H1 (cell line): Measurements from ENCODE around the gene MACROD2. TPM values are rescaled to one million over a fixed set of nuclear protein-coding genes. Genes with fewer than 3 reads are reported as not detected.

Experiments
- CTCF ChIA-PET: fragments of 300-600 bp; sonication (Branson Sonifier 250); formaldehyde crosslinking; loops from one replicate; lab custom pipeline; 2021; ENCODE audit not compliant: partially characterized antibody; lab: Charles Lee
- POLR2A ChIA-PET: fragments of 300-600 bp; sonication (Branson Sonifier 250); formaldehyde crosslinking; loops from one replicate; lab custom pipeline; 2021; ENCODE audit warnings: inconsistent platforms; ENCODE audit not compliant: partially characterized antibody; lab: Charles Lee
- DNase-seq, 2 experiments: peaks; one replicate each; pipeline versions ENCODE4 v3.0.0 to v3.0.0-alpha.2; 2010 to 2022; ENCODE audit warnings: low spot score in 2 of 2, low read depth in 1 of 2, mixed read lengths in 1 of 2
- FAIRE-seq: peaks from 2 replicates; lab custom pipeline; 2011; peaks lifted over from hg19 to GRCh38; lab: Jason Lieb, UNC
- H2AFZ ChIP-seq: 2 replicates; pipeline ENCODE4 v1.8.1; 2012; ENCODE audit warnings: low read length, inconsistent platforms
- H2AK5ac ChIP-seq: 2 replicates; pipeline ENCODE4 v1.6.1; 2013; ENCODE audit warnings: low read depth, low read length
- H2BK120ac ChIP-seq: replicated peaks from 2 replicates; pipeline ENCODE3; 2013; ENCODE audit warnings: low read depth, low read length, inconsistent platforms
- H2BK12ac ChIP-seq: 2 replicates; pipeline ENCODE4 v1.6.1; 2013; ENCODE audit warnings: low read depth, low read length
- H2BK15ac ChIP-seq: 2 replicates; pipeline ENCODE4 v1.6.1; 2013; ENCODE audit warnings: low read length
- H2BK20ac ChIP-seq: 2 replicates; pipeline ENCODE4 v1.6.1; 2013; ENCODE audit warnings: low read length
- H2BK5ac ChIP-seq: 2 replicates; pipeline ENCODE4 v1.6.1; 2013; ENCODE audit warnings: low read depth, low read length
- H3K14ac ChIP-seq: 2 replicates; pipeline ENCODE4 v1.6.1; 2013; ENCODE audit warnings: inconsistent platforms; ENCODE audit not compliant: insufficient read length
- H3K18ac ChIP-seq: 2 replicates; pipeline ENCODE4 v1.6.1; 2013; ENCODE audit warnings: low read length; ENCODE audit errors: extremely low read depth
- H3K23ac ChIP-seq: 2 replicates; pipeline ENCODE4 v1.6.1; 2013; ENCODE audit warnings: inconsistent platforms; ENCODE audit not compliant: insufficient read length
- H3K23me2 ChIP-seq: 2 replicates; pipeline ENCODE4 v1.6.1; 2013; ENCODE audit warnings: low read depth, low read length
- H3K27ac ChIP-seq: 2 replicates; pipeline ENCODE4 v1.6.1; 2011; ENCODE audit warnings: low read depth, low read length, inconsistent platforms
- H3K27me3 ChIP-seq, 4 experiments: replicated peaks in 1 of 4; 1 replicate in 1 of 4; 2 replicates in 3 of 4; pipeline versions ENCODE4 v1.6.1 to v1.8.1; 2011 to 2013; ENCODE audit warnings: low read length in 3 of 4, mild to moderate bottlenecking in 3 of 4, inconsistent platforms in 2 of 4, mixed read lengths in 2 of 4, moderate library complexity in 1 of 4; ENCODE audit not compliant: control insufficient read depth in 3 of 4, insufficient read depth in 3 of 4; ENCODE audit errors: extremely low read depth in 1 of 4
- H3K36me3 ChIP-seq, 4 experiments: 2 replicates each; pipeline versions ENCODE4 v1.6.1 to v1.8.1; 2011 to 2013; ENCODE audit warnings: mild to moderate bottlenecking in 4 of 4, low read length in 3 of 4, moderate library complexity in 2 of 4, control low read depth in 1 of 4, inconsistent platforms in 1 of 4; ENCODE audit not compliant: insufficient read depth in 4 of 4, control insufficient read depth in 2 of 4
- H3K4ac ChIP-seq: replicated peaks from 2 replicates; pipeline ENCODE3; 2013; ENCODE audit warnings: low read length, low read depth, mixed read lengths, inconsistent platforms; ENCODE audit not compliant: insufficient read length
- H3K4me1 ChIP-seq, 4 experiments: replicated peaks in 1 of 4; 1 replicate in 1 of 4; 2 replicates in 3 of 4; pipeline versions ENCODE4 v1.6.1 to v1.8.1; 2011 to 2013; ENCODE audit warnings: low read length in 3 of 4, inconsistent platforms in 2 of 4, mixed read lengths in 1 of 4; ENCODE audit not compliant: insufficient read depth in 4 of 4, control insufficient read depth in 3 of 4
- H3K4me2 ChIP-seq, 2 experiments: 2 replicates each; pipeline versions ENCODE4 v1.6.1 to v1.8.1; 2011 to 2013; ENCODE audit warnings: low read depth in 2 of 2, low read length in 2 of 2, control low read depth in 1 of 2, inconsistent platforms in 1 of 2, mild to moderate bottlenecking in 1 of 2; ENCODE audit not compliant: insufficient read depth in 1 of 2
- H3K4me3 ChIP-seq, 4 experiments: fragments of 200-600, 300-600 bp in 1 of 4; sonication (generic), shearing (Covaris generic), sonication (Bioruptor Twin) in 1 of 4; 2 replicates each; pipeline versions ENCODE4 v1.5.1 to v1.8.1; 2011 to 2016; ENCODE audit warnings: low read length in 4 of 4, low read depth in 3 of 4, control low read depth in 2 of 4, inconsistent platforms in 2 of 4, mild to moderate bottlenecking in 2 of 4, mixed read lengths in 1 of 4, moderate library complexity in 1 of 4; ENCODE audit not compliant: insufficient read depth in 2 of 4; ENCODE audit errors: extremely low read depth in 1 of 4
- H3K56ac ChIP-seq: replicated peaks from 2 replicates; pipeline ENCODE3; 2013; ENCODE audit warnings: low read depth, mild to moderate bottlenecking, mixed read lengths, low read length, inconsistent platforms; ENCODE audit not compliant: insufficient read length
- H3K79me1 ChIP-seq: 2 replicates; pipeline ENCODE4 v1.6.1; 2013; ENCODE audit warnings: low read depth, low read length, control low read depth
- H3K79me2 ChIP-seq, 2 experiments: 2 replicates each; pipeline versions ENCODE4 v1.6.1 to v1.8.1; 2012 to 2013; ENCODE audit warnings: low read length in 2 of 2, mild to moderate bottlenecking in 2 of 2, inconsistent platforms in 1 of 2; ENCODE audit not compliant: insufficient read depth in 2 of 2, control insufficient read depth in 1 of 2
- H3K9ac ChIP-seq, 4 experiments: replicated peaks in 1 of 4; 1 replicate in 1 of 4; 2 replicates in 3 of 4; pipeline versions ENCODE4 v1.6.1 to v1.8.1; 2011 to 2013; ENCODE audit warnings: low read depth in 3 of 4, low read length in 3 of 4, control low read depth in 2 of 4, mild to moderate bottlenecking in 2 of 4, moderate library complexity in 2 of 4, inconsistent platforms in 1 of 4; ENCODE audit errors: extremely low read depth in 1 of 4
- H3K9me3 ChIP-seq, 2 experiments: 2 replicates each; pipeline versions ENCODE4 v1.6.1 to v1.8.1; 2012 to 2013; ENCODE audit warnings: mild to moderate bottlenecking in 2 of 2, moderate library complexity in 2 of 2, control low read depth in 1 of 2, inconsistent platforms in 1 of 2, low read depth in 1 of 2, low read length in 1 of 2, mixed read lengths in 1 of 2; ENCODE audit not compliant: insufficient read depth in 2 of 2
- H4K20me1 ChIP-seq, 2 experiments: replicated peaks in 1 of 2; 2 replicates each; pipeline versions ENCODE3 to v1.8.1; 2011 to 2013; ENCODE audit warnings: inconsistent platforms in 2 of 2, low read length in 2 of 2, mild to moderate bottlenecking in 1 of 2; ENCODE audit not compliant: insufficient read depth in 2 of 2, control insufficient read depth in 1 of 2
- H4K5ac ChIP-seq: 2 replicates; pipeline ENCODE4 v1.6.1; 2013; ENCODE audit warnings: low read length, low read depth, mixed read lengths, inconsistent platforms; ENCODE audit not compliant: insufficient read length
- H4K8ac ChIP-seq: 2 replicates; pipeline ENCODE4 v1.8.0; 2013; ENCODE audit warnings: mild to moderate bottlenecking, moderate library complexity, low read length, inconsistent platforms; ENCODE audit not compliant: insufficient read depth; ENCODE audit errors: extremely low read depth
- H4K91ac ChIP-seq: replicated peaks from 2 replicates; pipeline ENCODE3; 2013; ENCODE audit warnings: low read length, mixed read lengths, inconsistent platforms; ENCODE audit not compliant: insufficient read length
- KDM4A ChIP-seq: IDR thresholded peaks from one replicate; pipeline ENCODE4 v1.7.1; 2012; ENCODE audit warnings: low read depth, mild to moderate bottlenecking, moderate library complexity, low read length, inconsistent platforms; ENCODE audit not compliant: severe bottlenecking
- PHF8 ChIP-seq: fragments of 200-600 bp; sonication (generic); conservative IDR thresholded peaks from 2 replicates; pipeline ENCODE4 v1.7.1; 2012; ENCODE audit warnings: low read depth, mild to moderate bottlenecking, inconsistent platforms, low read length, moderate library complexity
- TEAD4 ChIP-seq: IDR thresholded peaks from 2 replicates; pipeline ENCODE4 v1.6.1; 2012; ENCODE audit warnings: low read depth, low read length, inconsistent platforms, mixed read lengths
- YY1 ChIP-seq: IDR thresholded peaks from 2 replicates; pipeline ENCODE4 v1.6.1; 2011; ENCODE audit warnings: low read depth, mild to moderate bottlenecking, low read length
- WGBS, 2 experiments: shearing (Covaris generic) in 1 of 2; methylation state at CpG; one replicate each; pipeline versions ENCODE4 v1.1.6 to v1.1.7; 2013 to 2015; ENCODE audit warnings: low lambda C conversion rate in 2 of 2, mixed read lengths in 2 of 2, inconsistent platforms in 1 of 2, low coverage in 1 of 2, missing lambda C conversion rate in 1 of 2; ENCODE audit not compliant: insufficient replicate concordance in 2 of 2, insufficient coverage in 1 of 2, insufficient read length in 1 of 2; ENCODE audit errors: extremely low coverage in 1 of 2, missing lambda C conversion rate in 1 of 2; 5-methylcytosine and 5-hydroxymethylcytosine counted together
- polyA plus RNA-seq, 7 experiments: library from polyadenylated mRNA; depleted of rRNA in 3 of 7; stranded (reverse) in 5 of 7; unstranded in 2 of 7; fragments of >200 nt in 5 of 7; fragments of 200-250 nt in 2 of 7; gene quantifications; 1 replicate in 5 of 7; 2 replicates in 1 of 7; 4 replicates in 1 of 7; pipeline versions ENCODE4 v1.2.1 to v1.2.3, GENCODE V29; 2011 to 2013; ENCODE audit warnings: missing spikeins in 2 of 7, mixed read lengths in 2 of 7
- total RNA-seq: library from RNA; stranded (reverse); fragmentation: NEBNext Ultra II Directional; extraction: Animal tissue kit (Norgen Biotek cat#: 25700); gene quantifications from 2 replicates; pipeline ENCODE4 v1.2.1, GENCODE V29; 2021

Gene MACROD2
- total and polyA plus RNA-seq, 2 of the 8 experiments (the other 6 are each of a cell fraction or from before 2014, with no cell fraction given) = 0.70 to 3.9 TPM

- CTCF ChIA-PET = no interaction called here
Measured at GRCh38 chr20:14691994-14692393, 696.7 kb downstream of the MACROD2 start.

More at GRCh38 chr20:14691994-14692393, 696.7 kb downstream of the MACROD2 start:
- H4K20me1 ChIP-seq = no peaks in the 10 kb centered on the region
- H3K18ac ChIP-seq = no peak overlapping the region
- H2AK5ac ChIP-seq = no peak overlapping the region
- no peak overlapping the region for H3K4ac ChIP-seq
- H4K8ac ChIP-seq = no peak overlapping the region
- no peak overlapping the region for H2AFZ ChIP-seq
- no peak overlapping the region for H2BK120ac ChIP-seq
- H3K56ac ChIP-seq = no peak overlapping the region
- H3K14ac ChIP-seq = no peak overlapping the region
- no peaks in the 10 kb centered on the region for H3K9me3 ChIP-seq
- H3K79me2 ChIP-seq = no peaks in the 10 kb centered on the region
- H2BK5ac ChIP-seq = no peak overlapping the region
- no peak overlapping the region for H4K5ac ChIP-seq
- H3K27ac ChIP-seq = no peak overlapping the region
- no peak overlapping the region for H3K4me3 ChIP-seq
- H3K79me1 ChIP-seq = no peaks in the 10 kb centered on the region
- 87% methylated on average over 3 of the region's 3 CpGs; no CpG with 5 or more reads in 1 of the 2 experiments for WGBS, 2 experiments
- no peak overlapping the region for H3K4me2 ChIP-seq
- no peak overlapping the region for H2BK12ac ChIP-seq
- H3K23ac ChIP-seq = no peak overlapping the region
- no peak overlapping the region for H2BK15ac ChIP-seq
- TF ChIP-seq YY1 (no peak), PHF8 (no peak), TEAD4 (no peak), KDM4A (no peak)
- H3K27me3 ChIP-seq = no peaks in the 10 kb centered on the region; a peak in 1 of 7 replicates
- no peak overlapping the region for H2BK20ac ChIP-seq
- H3K9ac ChIP-seq = no peak overlapping the region
- H3K4me1 ChIP-seq = no peaks in the 10 kb centered on the region
- no peaks in the 10 kb centered on the region for H3K23me2 ChIP-seq
- POLR2A ChIA-PET = no interaction called here
- no peak overlapping the region for H4K91ac ChIP-seq
- no peaks in the 10 kb centered on the region for H3K36me3 ChIP-seq
- DNase-seq (no peak), FAIRE-seq (no peak)
